Measurements from ENCODE around the gene ENO2.
"Not testable (repeated sequence)": the region's sequence is repeated elsewhere in the genome, so short reads cannot be mapped to it uniquely, and the experiment has no call there.

Gene ENO2

DNA sequence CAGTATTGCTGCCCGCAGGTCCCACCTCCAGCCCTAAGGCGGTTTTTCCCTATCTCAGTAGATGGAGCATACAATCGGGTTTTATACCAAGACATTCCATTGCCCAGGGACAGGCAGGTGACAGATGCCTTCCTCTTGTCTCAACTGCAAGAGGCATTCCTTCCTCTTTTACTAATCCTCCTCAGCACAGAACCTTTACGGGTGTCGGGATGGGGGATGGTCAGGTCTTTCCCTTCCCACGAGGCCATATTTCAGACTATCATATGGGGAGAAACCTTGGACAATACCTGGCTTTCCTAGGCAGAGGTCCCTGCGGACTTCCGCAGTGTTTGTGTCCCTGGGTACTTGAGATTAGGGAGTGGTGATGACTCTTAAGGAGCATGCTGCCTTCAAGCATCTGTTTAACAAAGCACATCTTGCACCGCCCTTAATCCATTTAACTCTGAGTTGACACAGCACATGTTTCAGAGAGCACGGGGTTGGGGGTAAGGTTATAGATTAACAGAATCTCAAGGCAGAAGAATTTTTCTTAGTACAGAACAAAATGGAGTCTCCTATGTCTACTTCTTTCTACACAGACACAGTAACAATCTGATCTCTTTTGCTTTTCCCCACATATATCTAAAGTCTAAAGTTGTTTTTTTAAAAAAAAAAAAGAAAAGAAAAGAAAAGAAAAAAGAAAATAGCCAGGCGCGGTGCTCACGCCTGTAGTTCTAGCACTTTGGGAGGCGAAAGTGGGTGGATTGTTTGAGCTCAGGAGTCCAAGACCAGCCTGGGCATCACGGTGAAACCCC lies 28.0 kb upstream of the ENO2 start:
- not testable (repeated sequence) for DNase-seq

GRCh38 chr12:6887460-6887859 lies 26.9 kb upstream of the ENO2 start:
- DNase-seq: no peak

DNA sequence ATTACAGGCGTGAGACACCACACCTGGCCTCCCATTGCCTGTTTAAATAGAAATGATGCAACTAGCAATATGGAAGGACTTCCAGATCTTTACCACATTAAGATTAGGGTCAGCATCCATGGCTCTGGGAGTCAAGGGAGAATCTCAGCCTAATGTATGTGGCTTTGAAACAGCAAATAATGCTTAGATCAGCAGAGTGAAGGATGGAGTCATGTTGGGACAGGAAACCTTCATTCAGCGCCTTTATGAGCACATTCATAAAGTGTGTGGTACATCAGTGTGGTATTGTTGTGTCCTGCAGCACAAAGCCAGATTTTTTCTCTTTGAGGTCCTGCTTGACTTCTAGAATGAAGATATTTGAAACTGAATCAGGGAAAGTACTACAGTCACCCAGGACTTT lies 26.0 kb upstream of the ENO2 start:
- DNase-seq: no peak

- not testable (repeated sequence) for DNase-seq
Measured at GRCh38 chr12:6888794-6889193, 25.6 kb upstream of the ENO2 start.

DNA sequence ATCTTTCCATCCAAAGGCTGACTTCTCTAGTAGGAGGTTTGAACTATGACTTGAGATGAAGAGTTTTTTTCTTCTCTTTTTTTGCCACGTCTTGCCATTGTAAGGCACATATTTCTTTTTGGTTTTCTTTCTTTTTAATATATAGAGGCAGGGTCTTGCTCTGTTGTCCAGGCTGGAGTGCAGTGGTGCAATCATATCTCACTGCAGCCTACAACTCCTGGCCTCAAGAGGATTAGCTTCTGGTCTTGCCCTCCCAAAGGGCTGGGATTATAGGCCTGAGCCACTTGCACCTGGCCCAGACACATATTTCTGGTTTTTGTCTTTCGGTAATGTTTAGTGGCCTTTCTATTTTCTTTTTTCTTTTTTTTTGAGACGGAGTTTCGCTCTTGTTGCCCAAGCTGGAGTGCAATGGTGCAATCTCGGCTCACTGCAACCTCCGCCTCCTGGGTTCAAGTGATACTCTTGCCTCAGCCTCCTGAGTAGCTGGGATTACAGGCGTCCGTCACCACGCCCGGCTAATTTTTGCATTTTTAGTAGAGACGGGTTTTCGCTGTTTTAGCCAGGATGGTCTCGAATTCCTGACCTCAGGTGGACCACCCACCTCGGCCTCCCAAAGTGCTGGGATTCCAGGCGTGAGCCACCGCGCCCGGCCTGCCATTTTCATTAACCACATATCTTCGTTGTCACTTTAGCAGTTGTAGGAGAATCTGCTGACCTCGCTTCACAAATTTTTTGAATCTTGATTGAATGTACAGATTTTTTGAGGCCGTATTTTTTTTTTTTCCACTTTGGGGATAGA lies 24.4 kb upstream of the ENO2 start:
- not testable (repeated sequence) for DNase-seq

DNA sequence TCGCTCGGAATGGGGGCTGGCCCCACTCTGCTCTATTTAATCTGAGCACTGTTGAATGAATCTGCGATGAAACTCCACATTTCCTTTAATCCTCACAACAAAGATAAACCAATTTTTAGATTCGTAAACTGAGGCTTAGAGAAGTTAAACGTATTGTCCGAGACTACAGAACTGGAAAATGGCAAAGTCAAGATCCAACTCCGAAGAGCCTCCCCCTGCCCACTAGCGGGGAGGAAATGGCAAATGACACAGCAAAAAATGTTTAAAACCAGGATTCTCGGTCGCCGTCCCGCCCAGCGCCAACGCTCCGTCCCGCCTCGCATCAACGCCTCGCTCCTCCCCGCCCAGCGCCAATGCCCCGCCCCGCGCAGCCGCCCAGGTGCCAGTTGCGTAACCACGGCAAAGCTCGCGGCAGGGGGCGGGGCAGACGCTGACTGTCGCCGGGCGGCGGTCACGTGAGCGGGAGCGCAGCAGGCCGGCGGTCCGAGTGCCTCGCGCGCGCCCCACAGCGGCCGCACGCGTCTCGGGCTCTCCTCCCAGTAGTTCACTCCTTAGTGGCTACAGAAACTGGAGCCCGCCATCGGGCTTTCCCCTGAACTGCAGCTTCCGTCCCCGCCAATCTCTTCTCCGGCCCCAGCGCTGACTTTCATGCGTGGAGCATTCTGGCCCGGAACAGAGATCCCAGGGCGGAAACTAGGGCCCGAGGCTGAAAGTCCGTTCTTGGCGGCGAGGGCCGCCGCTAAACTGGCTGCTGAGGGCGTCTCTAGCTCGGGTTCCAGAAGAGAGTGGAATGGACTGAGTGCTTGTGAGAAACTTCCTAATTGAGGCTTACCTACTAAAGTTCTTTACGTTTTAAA lies 23.4 kb upstream of the ENO2 start:
- peak; percentile 97 for DNase-seq

DNA sequence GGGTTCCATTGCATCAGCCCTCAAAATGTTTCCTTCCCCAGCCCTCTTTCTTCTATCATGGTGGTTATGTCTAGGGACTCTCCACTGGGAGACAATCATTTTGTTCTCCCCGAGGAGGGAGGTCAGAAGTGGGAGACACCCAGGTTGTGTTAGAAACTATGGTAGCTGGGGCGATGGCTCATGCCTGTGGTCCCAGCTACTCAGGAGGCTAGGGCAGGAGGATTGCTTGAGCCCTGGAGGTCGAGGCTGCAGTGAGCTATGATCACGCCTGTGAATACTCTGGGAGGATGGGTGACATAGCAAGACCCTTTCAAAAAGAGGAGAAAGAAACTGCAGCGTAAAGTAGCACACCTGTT lies 22.8 kb upstream of the ENO2 start:
- no peak for DNase-seq

DNA sequence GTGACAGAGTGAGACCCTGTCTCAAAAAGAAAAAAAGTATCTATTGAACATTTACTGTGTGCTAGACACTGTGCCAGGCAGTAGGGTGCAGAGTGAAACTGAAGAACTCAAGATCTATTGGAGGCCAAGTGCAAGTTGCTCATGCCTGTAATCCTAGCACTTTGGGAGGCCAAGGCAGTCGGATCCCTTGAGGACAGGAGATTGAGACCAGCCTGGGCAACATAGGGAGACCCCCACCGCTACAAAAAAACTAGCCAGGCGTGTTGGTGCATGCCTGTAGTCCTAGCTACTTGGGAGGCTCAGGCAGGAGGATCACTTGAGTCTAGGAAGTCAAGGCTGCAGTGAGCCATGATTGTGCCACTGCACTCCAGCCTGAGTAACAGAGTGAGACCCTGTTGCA lies 21.7 kb upstream of the ENO2 start:
- DNase-seq: not testable (repeated sequence)

- DNase-seq: no peak
Measured at GRCh38 chr12:6894321-6894720, 20.1 kb upstream of the ENO2 start.

DNA sequence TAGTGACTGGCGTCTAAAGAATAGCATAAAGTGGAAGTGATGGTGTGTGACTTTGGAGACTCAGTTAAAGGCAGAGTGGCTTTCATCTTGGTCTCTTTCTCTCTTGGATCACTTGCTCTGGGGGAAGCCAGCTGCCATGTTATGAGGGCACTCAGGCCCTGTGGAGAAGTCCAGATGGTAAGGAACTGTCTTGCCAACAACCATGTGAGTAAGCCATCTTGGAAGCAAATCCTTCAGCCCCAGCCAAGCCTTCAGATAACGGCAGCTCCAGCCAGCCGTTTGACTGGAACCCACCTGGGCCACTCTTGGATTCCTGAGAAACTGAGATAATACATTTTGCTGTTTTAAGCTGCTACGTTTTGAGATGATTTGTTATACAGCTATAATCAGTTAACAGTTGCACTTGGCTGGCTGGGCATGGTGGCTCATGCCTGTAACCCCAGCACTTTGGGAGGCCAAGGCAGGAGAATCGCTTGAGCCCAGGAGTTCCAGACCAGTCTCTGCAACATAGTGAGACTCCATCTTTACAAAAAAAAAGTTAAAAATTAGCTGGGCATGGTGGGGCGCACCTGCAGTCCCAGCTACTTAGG lies 17.4 kb upstream of the ENO2 start:
- no peak for DNase-seq

GRCh38 chr12:6899427-6899826 lies 15.0 kb upstream of the ENO2 start:
- DNase-seq: no peak

GRCh38 chr12:6899837-6900519 lies 14.4 kb upstream of the ENO2 start:
- DNase-seq: no peak

- DNase-seq: no peak
Measured at GRCh38 chr12:6902448-6902847, 11.9 kb upstream of the ENO2 start.

DNA sequence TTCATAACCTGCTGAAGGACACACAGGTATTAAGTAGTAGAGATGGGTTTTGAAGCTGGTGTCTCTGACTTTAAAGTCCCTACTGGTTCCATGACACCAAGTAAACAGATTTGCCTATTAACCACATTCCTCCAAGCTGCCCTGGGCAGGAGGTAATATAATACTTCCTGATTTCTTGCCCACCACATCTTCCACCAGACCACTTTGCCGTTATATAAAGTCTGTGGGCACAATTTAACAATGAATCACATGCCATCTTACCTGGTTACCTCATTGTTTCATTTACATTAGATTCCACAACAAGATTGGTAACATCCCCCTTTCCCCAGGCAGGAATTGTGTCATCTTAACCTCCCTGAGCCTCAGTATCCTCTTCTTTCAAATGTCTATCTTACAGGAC lies 10.7 kb upstream of the ENO2 start:
- no peak for DNase-seq

DNA sequence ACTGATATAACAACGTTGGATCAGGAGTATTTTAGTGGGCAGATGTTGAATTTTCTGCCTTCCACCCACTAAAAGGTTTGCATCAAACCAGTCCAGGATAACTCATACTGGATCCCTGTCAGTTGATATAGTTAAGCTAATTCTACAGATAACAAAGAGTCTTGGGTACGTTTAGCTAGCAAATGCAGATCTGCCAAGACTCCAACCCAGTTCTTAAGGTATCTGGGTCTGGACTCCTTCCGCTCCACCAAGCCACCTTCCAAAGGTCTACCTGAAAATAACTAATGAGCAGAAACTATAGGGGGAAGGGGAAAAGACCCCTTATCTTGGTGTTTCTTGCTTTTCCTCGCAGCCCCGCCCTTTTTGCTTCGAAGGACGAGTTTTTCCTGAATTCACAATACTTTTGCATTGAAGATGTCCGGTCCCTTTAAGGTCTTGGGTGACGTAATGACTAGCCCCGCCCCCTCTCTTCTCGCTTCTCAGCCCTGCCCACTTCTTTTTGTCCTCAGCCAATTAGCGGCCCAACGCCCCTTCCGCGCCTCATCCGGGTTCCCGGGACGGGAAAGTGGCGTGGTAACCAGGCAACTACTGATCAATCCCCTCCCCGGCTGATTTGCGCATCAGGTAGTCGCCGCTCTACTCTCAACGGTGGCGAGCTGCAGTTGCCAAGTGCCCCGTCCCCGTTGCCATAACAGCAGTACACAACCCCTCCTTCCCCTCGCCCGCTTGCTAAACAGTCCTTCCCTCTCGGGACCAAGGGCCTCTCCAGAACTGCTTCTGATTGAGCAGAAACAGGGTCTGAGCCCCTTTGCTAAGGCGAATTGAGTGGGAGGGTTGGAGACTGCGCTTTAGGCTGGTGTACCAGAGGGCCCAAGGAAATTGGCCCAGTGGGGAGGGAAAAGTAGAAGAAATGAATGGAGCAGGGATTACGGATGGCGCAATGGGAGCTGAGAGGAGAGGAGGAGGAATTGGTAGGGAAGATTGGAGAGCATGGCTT lies 9.8 kb upstream of the ENO2 start, which contains the start of gene LRRC23:
Gene LRRC23 (plus strand): TSS at position 543 of the 997 bp plus-strand sequence. CDS start 812 bp downstream, outside the sequence.
- peak; percentile 95 for DNase-seq

DNA sequence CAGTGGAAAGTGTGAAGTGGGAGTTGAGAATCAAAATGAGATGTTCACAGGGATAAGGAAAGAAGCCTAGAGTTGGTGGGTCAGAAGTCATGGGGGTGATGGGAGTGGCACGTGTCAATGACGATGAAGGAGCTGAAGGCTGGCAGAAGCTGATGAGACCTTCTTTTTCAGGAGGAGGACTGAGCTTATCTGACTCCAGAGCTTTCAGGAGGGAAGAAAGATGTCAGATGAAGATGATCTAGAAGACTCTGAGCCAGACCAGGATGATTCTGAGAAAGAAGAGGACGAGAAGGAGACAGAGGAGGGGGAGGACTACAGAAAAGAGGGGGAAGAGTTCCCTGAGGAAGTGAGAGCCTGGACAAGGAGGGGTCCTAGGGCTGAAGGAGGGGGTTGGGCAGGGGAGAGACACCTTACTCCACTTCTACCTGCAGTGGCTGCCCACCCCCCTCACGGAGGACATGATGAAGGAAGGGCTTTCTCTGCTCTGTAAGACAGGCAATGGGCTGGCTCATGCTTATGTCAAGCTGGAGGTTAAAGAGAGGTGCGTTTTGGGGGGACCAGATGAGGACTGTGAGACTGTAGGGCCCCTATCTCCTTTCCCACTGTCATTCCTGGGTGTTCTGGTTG lies 8.9 kb upstream of the ENO2 start:
- DNase-seq: no peak

GRCh38 chr12:6908141-6908540 lies 6.2 kb upstream of the ENO2 start:
- DNase-seq: not testable (repeated sequence)

- DNase-seq: no peak
Measured at GRCh38 chr12:6909421-6910145, 4.8 kb upstream of the ENO2 start.

GRCh38 chr12:6912164-6912935 lies 2.0 kb upstream of the ENO2 start:
- no peak for DNase-seq
